Measurements from ENCODE around the gene PNLIPRP2.
A peak's percentile ranks its signal among the peaks of the same experiment; 100 is the strongest.

PNLIPRP2 gene

GRCh38 chr10:116627386-116627933 is 6.7 kb downstream of the PNLIPRP2 start:
- H3K9me3 ChIP-seq (ENCODE audit: insufficient read depth, low read length): no peaks in the 10 kb centered on the region
- H3K36me3 ChIP-seq (ENCODE audit: insufficient read depth, insufficient read length, low read length): no peaks in the 10 kb centered on the region
- H3K27me3 ChIP-seq (ENCODE audit: insufficient read depth, insufficient read length): peaks cover 6% of the 10 kb centered on the region
- peak overlapping the region; percentile 43 for H3K4me3 ChIP-seq (ENCODE audit: insufficient read length, low read depth)
- H3K4me1 ChIP-seq (ENCODE audit: insufficient read depth, insufficient read length): no peaks in the 10 kb centered on the region
- peak overlapping the region; percentile 56 for H3K9ac ChIP-seq (ENCODE audit: insufficient read length, low read depth)
- peak; percentile 46 for DNase-seq (ENCODE audit: low read depth, low spot score)
- TF ChIP-seq SUZ12 (IDR thresholded peaks at IDR 0.05; ENCODE audit: extremely low read depth, insufficient read depth, insufficient read length) (no peak), YY1 (IDR thresholded peaks at IDR 0.05; ENCODE audit: insufficient read depth, insufficient read length) (no peak), ZNF274 (IDR thresholded peaks at IDR 0.05; ENCODE audit: low read depth, low read length) (no peak)

GRCh38 chr10:116629340-116629739 is 8.6 kb downstream of the PNLIPRP2 start:
- no peaks in the 10 kb centered on the region for H3K4me1 ChIP-seq (ENCODE audit: insufficient read depth, insufficient read length)
- TF ChIP-seq ZNF274 (IDR thresholded peaks at IDR 0.05; ENCODE audit: low read depth, low read length): no peak
- no peak overlapping the region for H3K9ac ChIP-seq (ENCODE audit: insufficient read length, low read depth)
- no peak for DNase-seq (ENCODE audit: low read depth, low spot score)
- H3K36me3 ChIP-seq (ENCODE audit: insufficient read depth, insufficient read length, low read length): no peaks in the 10 kb centered on the region
- peaks cover 6% of the 10 kb centered on the region for H3K27me3 ChIP-seq (ENCODE audit: insufficient read depth, insufficient read length)
- no peaks in the 10 kb centered on the region for H3K9me3 ChIP-seq (ENCODE audit: insufficient read depth, low read length)
- no peak overlapping the region for H3K4me3 ChIP-seq (ENCODE audit: insufficient read length, low read depth)

DNA sequence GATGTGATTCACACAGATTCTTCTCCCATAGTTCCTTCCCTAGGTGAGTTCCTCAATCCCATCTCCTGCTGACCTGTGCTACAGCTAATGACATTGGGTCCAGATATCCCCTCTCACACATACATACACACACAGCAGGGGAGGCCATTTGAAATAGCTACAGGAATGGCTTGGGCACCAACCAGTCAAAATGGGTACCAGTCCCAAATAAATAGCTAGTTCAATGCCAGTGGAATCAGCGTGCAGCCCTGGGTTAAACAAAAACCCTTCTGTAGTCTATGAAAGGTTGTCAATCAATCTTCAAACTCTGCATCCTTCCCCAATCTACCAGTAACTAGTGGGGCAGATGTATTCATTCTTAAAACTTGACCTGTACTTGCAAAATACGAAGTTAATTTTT is 9.3 kb downstream of the PNLIPRP2 start:
- TF ChIP-seq SUZ12 (IDR thresholded peaks at IDR 0.05; ENCODE audit: extremely low read depth, insufficient read depth, insufficient read length) (no peak), YY1 (IDR thresholded peaks at IDR 0.05; ENCODE audit: insufficient read depth, insufficient read length) (no peak), ZNF274 (IDR thresholded peaks at IDR 0.05; ENCODE audit: low read depth, low read length) (no peak)
- H3K27me3 ChIP-seq (ENCODE audit: insufficient read depth, insufficient read length): peaks cover 6% of the 10 kb centered on the region
- no peak overlapping the region for H3K9ac ChIP-seq (ENCODE audit: insufficient read length, low read depth)
- no peak for DNase-seq (ENCODE audit: low read depth, low spot score)
- H3K4me1 ChIP-seq (ENCODE audit: insufficient read depth, insufficient read length): no peaks in the 10 kb centered on the region
- H3K36me3 ChIP-seq (ENCODE audit: insufficient read depth, insufficient read length, low read length): no peaks in the 10 kb centered on the region
- no peak overlapping the region for H3K4me3 ChIP-seq (ENCODE audit: insufficient read length, low read depth)
- H3K9me3 ChIP-seq (ENCODE audit: insufficient read depth, low read length): no peaks in the 10 kb centered on the region

DNA sequence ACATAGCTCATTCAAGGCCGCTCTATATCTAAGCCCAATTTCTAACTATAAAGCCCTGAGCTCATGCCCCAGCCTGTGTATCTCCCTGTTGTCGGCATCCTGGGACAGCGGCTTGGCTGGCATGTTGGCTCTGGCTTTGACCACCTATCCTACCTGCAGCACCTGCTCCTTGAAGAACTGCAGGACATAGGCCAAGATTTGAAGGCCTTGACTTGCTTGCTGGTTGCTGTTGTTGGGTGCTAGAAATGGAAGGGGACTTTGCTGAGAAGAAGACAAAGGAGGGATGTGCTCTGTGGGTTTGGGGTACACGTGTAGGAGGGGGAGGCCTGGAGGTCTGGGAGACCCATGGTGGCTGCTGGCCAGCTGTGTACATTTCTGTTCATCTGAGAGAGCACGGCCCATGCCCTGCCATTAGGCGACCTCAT is 11.1 kb downstream of the PNLIPRP2 start:
- DNase-seq (ENCODE audit: low read depth, low spot score): no peak
- TF ChIP-seq ZNF274 (IDR thresholded peaks at IDR 0.05; ENCODE audit: low read depth, low read length) (no peak), SUZ12 (IDR thresholded peaks at IDR 0.05; ENCODE audit: extremely low read depth, insufficient read depth, insufficient read length) (no peak), YY1 (IDR thresholded peaks at IDR 0.05; ENCODE audit: insufficient read depth, insufficient read length) (no peak)

DNA sequence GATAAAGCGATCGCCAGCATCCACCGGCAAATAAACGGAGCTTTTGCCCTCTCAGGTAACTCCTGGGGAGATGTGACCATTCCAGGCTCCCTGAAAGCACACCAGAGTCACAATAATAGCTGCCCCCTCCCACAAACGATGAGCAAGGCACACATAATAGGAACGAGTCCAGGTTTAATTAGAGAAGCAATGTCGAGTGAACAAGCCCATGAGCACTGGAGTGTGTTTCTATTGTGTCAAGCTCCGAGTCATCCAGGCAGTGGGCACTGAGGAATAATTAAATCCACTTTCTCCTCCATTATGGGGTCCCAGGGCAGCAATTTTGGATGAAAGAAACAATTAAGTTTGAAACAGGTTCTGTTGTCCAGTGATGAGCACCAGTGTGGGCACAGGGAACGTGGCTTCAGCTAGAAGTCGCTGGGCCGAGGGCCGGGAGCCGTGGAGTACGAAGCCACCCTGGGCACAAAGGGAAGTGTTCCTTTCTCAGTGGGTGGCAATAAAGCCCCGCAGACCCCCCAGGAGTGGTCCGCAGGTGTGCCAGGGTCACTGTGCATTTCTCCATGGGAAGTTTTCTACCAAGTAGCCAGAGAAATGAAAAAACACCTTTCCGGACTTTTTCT is 12.0 kb downstream of the PNLIPRP2 start:
- Histone ChIP-seq H3K4me1 (ENCODE audit: insufficient read depth, insufficient read length) (no peaks in the 10 kb centered on the region), H3K4me3 (ENCODE audit: insufficient read length, low read depth) (no peak overlapping the region), H3K36me3 (ENCODE audit: insufficient read depth, insufficient read length, low read length) (no peaks in the 10 kb centered on the region), H3K9me3 (ENCODE audit: insufficient read depth, low read length) (no peaks in the 10 kb centered on the region), H3K27me3 (ENCODE audit: insufficient read depth, insufficient read length) (no peaks in the 10 kb centered on the region), H3K9ac (ENCODE audit: insufficient read length, low read depth) (no peak overlapping the region)
- no peak for DNase-seq (ENCODE audit: low read depth, low spot score)
- TF ChIP-seq ZNF274 (IDR thresholded peaks at IDR 0.05; ENCODE audit: low read depth, low read length): no peak
- no peak for TF ChIP-seq SUZ12 (IDR thresholded peaks at IDR 0.05; ENCODE audit: extremely low read depth, insufficient read depth, insufficient read length)
- TF ChIP-seq YY1 (IDR thresholded peaks at IDR 0.05; ENCODE audit: insufficient read depth, insufficient read length): no peak

More for the DNA sequence above, 11.1 kb downstream of the PNLIPRP2 start:
- no peak overlapping the region for H3K9ac ChIP-seq (ENCODE audit: insufficient read length, low read depth)
- H3K4me1 ChIP-seq (ENCODE audit: insufficient read depth, insufficient read length): no peaks in the 10 kb centered on the region
- H3K36me3 ChIP-seq (ENCODE audit: insufficient read depth, insufficient read length, low read length): no peaks in the 10 kb centered on the region
- H3K4me3 ChIP-seq (ENCODE audit: insufficient read length, low read depth): no peak overlapping the region
- no peaks in the 10 kb centered on the region for H3K9me3 ChIP-seq (ENCODE audit: insufficient read depth, low read length)
- peaks cover 3% of the 10 kb centered on the region for H3K27me3 ChIP-seq (ENCODE audit: insufficient read depth, insufficient read length)

DNA sequence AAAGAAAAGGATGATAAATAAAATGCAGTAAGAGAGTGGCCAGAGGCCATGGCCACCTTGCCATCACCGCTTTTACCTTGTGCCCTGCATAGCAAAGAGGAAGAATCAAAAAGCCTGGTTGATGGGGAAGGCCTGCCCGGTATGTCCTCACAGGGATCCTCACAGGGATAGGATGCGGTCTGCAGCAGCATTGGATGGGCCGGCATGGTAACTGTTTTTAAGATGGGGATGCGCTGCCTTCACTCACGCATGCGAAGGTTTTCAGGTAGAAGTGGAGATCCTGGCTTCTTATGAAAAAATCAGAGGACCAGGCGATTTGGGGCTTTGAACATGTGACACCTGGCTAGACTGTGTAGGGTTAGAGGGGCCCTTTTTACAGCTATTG is 12.5 kb downstream of the PNLIPRP2 start:
- H3K27me3 ChIP-seq (ENCODE audit: insufficient read depth, insufficient read length): no peaks in the 10 kb centered on the region
- DNase-seq (ENCODE audit: low read depth, low spot score): no peak
- no peaks in the 10 kb centered on the region for H3K36me3 ChIP-seq (ENCODE audit: insufficient read depth, insufficient read length, low read length)
- no peak for TF ChIP-seq YY1 (IDR thresholded peaks at IDR 0.05; ENCODE audit: insufficient read depth, insufficient read length)
- TF ChIP-seq SUZ12 (IDR thresholded peaks at IDR 0.05; ENCODE audit: extremely low read depth, insufficient read depth, insufficient read length): no peak
- TF ChIP-seq ZNF274 (IDR thresholded peaks at IDR 0.05; ENCODE audit: low read depth, low read length): no peak
- no peak overlapping the region for H3K9ac ChIP-seq (ENCODE audit: insufficient read length, low read depth)
- no peak overlapping the region for H3K4me3 ChIP-seq (ENCODE audit: insufficient read length, low read depth)
- no peaks in the 10 kb centered on the region for H3K9me3 ChIP-seq (ENCODE audit: insufficient read depth, low read length)
- no peaks in the 10 kb centered on the region for H3K4me1 ChIP-seq (ENCODE audit: insufficient read depth, insufficient read length)

- Histone ChIP-seq H3K27me3 (ENCODE audit: insufficient read depth, insufficient read length) (no peaks in the 10 kb centered on the region), H3K4me1 (ENCODE audit: insufficient read depth, insufficient read length) (no peaks in the 10 kb centered on the region), H3K36me3 (ENCODE audit: insufficient read depth, insufficient read length, low read length) (no peaks in the 10 kb centered on the region), H3K9ac (ENCODE audit: insufficient read length, low read depth) (no peak overlapping the region), H3K4me3 (ENCODE audit: insufficient read length, low read depth) (no peak overlapping the region), H3K9me3 (ENCODE audit: insufficient read depth, low read length) (no peaks in the 10 kb centered on the region)
- TF ChIP-seq ZNF274 (IDR thresholded peaks at IDR 0.05; ENCODE audit: low read depth, low read length): no peak
- TF ChIP-seq SUZ12 (IDR thresholded peaks at IDR 0.05; ENCODE audit: extremely low read depth, insufficient read depth, insufficient read length): no peak
- TF ChIP-seq YY1 (IDR thresholded peaks at IDR 0.05; ENCODE audit: insufficient read depth, insufficient read length): no peak
- DNase-seq (ENCODE audit: low read depth, low spot score): no peak
These were observed 13.6 kb downstream of the PNLIPRP2 start for GRCh38 chr10:116634126-116634975.

All from NT2/D1 (cell line).